GM12878 (cell line): ENCODE data around the gene TMEM144. TPM values are rescaled to one million over a fixed set of nuclear protein-coding genes. Genes with fewer than 3 reads are reported as not detected.

Experiments used
- ATAC-seq: fragments of 200-7000 bp; cut with Tn5 transposase; 3 replicates; pipeline ENCODE4 v1.9.1; 2020; ENCODE audit warnings: mild to moderate bottlenecking, moderate library complexity
- BruUV-seq: library from RNA; stranded (reverse); fragments of 400-500 nt; replicated peaks from 2 replicates; lab custom pipeline; 2021; lab: Mats Ljungman, UMichigan
- CTCF ChIA-PET: fragments of 300-600 bp; sonication (Branson Sonifier 250); formaldehyde crosslinking; extraction: SDS; loops from one replicate; lab custom pipeline; 2021; ENCODE audit warnings: inconsistent platforms; lab: Yijun Ruan, JAX
- POLR2A ChIA-PET: fragments of 350-600 bp; formaldehyde crosslinking; extraction: SDS; loops from one replicate; lab custom pipeline; 2021; ENCODE audit warnings: inconsistent platforms; lab: Charles Lee
- RAD21 ChIA-PET: fragments of 300-600 bp; sonication (Branson Sonifier 250); formaldehyde crosslinking; loops from one replicate; lab custom pipeline; 2023; ENCODE audit warnings: antibody characterized with exemption; ENCODE audit not compliant: unreplicated experiment; lab: Charles Lee
- SMC1A ChIA-PET: fragments of 300-600 bp; sonication (Branson Sonifier 250); formaldehyde crosslinking; loops from one replicate; lab custom pipeline; 2023; ENCODE audit not compliant: unreplicated experiment, uncharacterized antibody; lab: Charles Lee
- DNase-seq: peaks from one replicate; pipeline ENCODE4 v3.0.0-alpha.2; 2011; ENCODE audit warnings: low read depth, low spot score
- FAIRE-seq: peaks from 3 replicates; lab custom pipeline; 2011; peaks lifted over from hg19 to GRCh38; lab: Jason Lieb, UNC
- H2AFZ ChIP-seq: 2 replicates; pipeline ENCODE4 v1.6.0; 2011; ENCODE audit warnings: low read depth, low read length, control low read depth; ENCODE audit not compliant: control insufficient read depth
- H3K27ac ChIP-seq: 2 replicates; pipeline ENCODE4 v1.5.1; 2011; ENCODE audit warnings: control low read depth; ENCODE audit not compliant: control insufficient read depth, insufficient read depth
- H3K27me3 ChIP-seq, 2 experiments: replicated peaks in 1 of 2; 2 replicates each; pipeline versions ENCODE4 v1.6.0 to v1.6.1; 2011; ENCODE audit warnings: low read length in 1 of 2; ENCODE audit not compliant: control insufficient read depth in 2 of 2, insufficient read depth in 2 of 2
- H3K36me3 ChIP-seq, 2 experiments: 2 replicates each; pipeline ENCODE4 v1.5.1; 2011; ENCODE audit warnings: low read length in 1 of 2; ENCODE audit not compliant: control insufficient read depth in 2 of 2, insufficient read depth in 2 of 2
- H3K4me1 ChIP-seq: 2 replicates; pipeline ENCODE4 v1.6.1; 2011; ENCODE audit warnings: mild to moderate bottlenecking, low read length, moderate library complexity, mixed read lengths; ENCODE audit not compliant: control insufficient read depth, insufficient read depth
- H3K4me2 ChIP-seq: 2 replicates; pipeline ENCODE4 v1.6.0; 2011; ENCODE audit warnings: control low read depth; ENCODE audit not compliant: control insufficient read depth, insufficient read depth
- H3K4me3 ChIP-seq: fragments of 200-600 bp; sonication (generic); 2 replicates; pipeline ENCODE4 v1.5.1; 2016
- H3K79me2 ChIP-seq: 2 replicates; pipeline ENCODE4 v1.6.0; 2011; ENCODE audit warnings: low read length; ENCODE audit not compliant: control insufficient read depth, insufficient read depth
- H3K9ac ChIP-seq: 2 replicates; pipeline ENCODE4 v1.8.0; 2011; ENCODE audit warnings: low read length, control low read depth, mixed read lengths; ENCODE audit not compliant: control insufficient read depth, insufficient read depth
- H3K9me3 ChIP-seq: replicated peaks from 3 replicates; pipeline ENCODE4 v1.5.1; 2011; ENCODE audit warnings: mild to moderate bottlenecking, low read length; ENCODE audit not compliant: control insufficient read depth, insufficient read depth
- H4K20me1 ChIP-seq: 2 replicates; pipeline ENCODE4 v1.6.0; 2011; ENCODE audit not compliant: control insufficient read depth, insufficient read depth
- BHLHE40 ChIP-seq, 2 experiments: fragments of 450-650 bp in 1 of 2; IDR thresholded peaks; 2 replicates each; pipeline ENCODE4 v1.6.1; 2011 to 2017; ENCODE audit warnings: low read depth in 2 of 2, borderline replicate concordance in 1 of 2, improper control_type of control experiment in 1 of 2, low read length in 1 of 2, mild to moderate bottlenecking in 1 of 2
- CBFB ChIP-seq: IDR thresholded peaks from 2 replicates; pipeline ENCODE4 v1.6.1; 2016; ENCODE audit warnings: antibody characterized with exemption, low read depth
- E2F4 ChIP-seq: IDR thresholded peaks from 2 replicates; pipeline ENCODE4 v1.6.1; 2012; ENCODE audit warnings: low read depth, low read length, improper control_type of control experiment
- E2F8 ChIP-seq: fragments of 450-650 bp; IDR thresholded peaks from 2 replicates; pipeline ENCODE4 v1.6.1; 2018; ENCODE audit warnings: mild to moderate bottlenecking, low read depth, moderate library complexity; ENCODE audit not compliant: partially characterized antibody
- HDAC2 ChIP-seq: fragments of 200-600 bp; sonication (generic); IDR thresholded peaks from 2 replicates; pipeline ENCODE4 v1.6.1; 2017
- KDM1A ChIP-seq: fragments of 200-600 bp; sonication (generic); IDR thresholded peaks from 2 replicates; pipeline ENCODE4 v1.6.1; 2016; ENCODE audit warnings: borderline replicate concordance
- POLR2AphosphoS2 ChIP-seq: IDR thresholded peaks from 2 replicates; pipeline ENCODE4 v1.6.1; 2011; ENCODE audit warnings: low read depth, mild to moderate bottlenecking, low read length, improper control_type of control experiment, moderate library complexity
- REST ChIP-seq: IDR thresholded peaks from 2 replicates; pipeline ENCODE4 v1.6.1; 2012; ENCODE audit warnings: mild to moderate bottlenecking, low read depth, low read length
- TAF1 ChIP-seq: IDR thresholded peaks from 2 replicates; pipeline ENCODE4 v1.6.1; 2011; ENCODE audit warnings: mild to moderate bottlenecking, low read depth, low read length, borderline replicate concordance
- WGBS: methylation state at CpG from one replicate; pipeline ENCODE4 v1.1.6; 2016; ENCODE audit warnings: low lambda C conversion rate; ENCODE audit not compliant: insufficient replicate concordance, insufficient coverage; ENCODE audit errors: missing lambda C conversion rate; 5-methylcytosine and 5-hydroxymethylcytosine counted together
- in situ Hi-C: fragments of 300-500 bp; cut with MboI; formaldehyde crosslinking; loops from 9 replicates; pipeline ENCODE4 v1.14.3; 2018; ENCODE audit warnings: mixed read lengths
- intact Hi-C: fragments of 100-400 bp; cut with micrococcal nuclease; formaldehyde crosslinking; loops from one replicate; pipeline ENCODE4 v1.14.2; 2022; ENCODE audit not compliant: unreplicated experiment
- polyA plus RNA-seq, 11 experiments: library from polyadenylated mRNA; depleted of rRNA in 4 of 11; unstranded in 6 of 11; stranded (reverse) in 5 of 11; fragments of >200 nt; fragmentation: Nextera tagmentation in 4 of 11; fragmentation: Illumina TruSeq in 1 of 11; extraction: Ambion mirVana in 4 of 11; extraction: Trizol in 1 of 11; gene quantifications; 1 replicate in 1 of 11; 2 replicates in 10 of 11; pipeline versions ENCODE4 v1.2.1 to v1.2.3, GENCODE V29; 2011 to 2016; ENCODE audit warnings: inconsistent platforms in 2 of 11, missing spikeins in 2 of 11, low read depth in 1 of 11
- total RNA-seq, 4 experiments: library from RNA; depleted of rRNA in 3 of 4; stranded (reverse); fragments of >200 nt in 3 of 4; fragmentation: Illumina TruSeq in 1 of 4; extraction: Trizol in 1 of 4; gene quantifications; 2 replicates each; pipeline versions ENCODE4 v1.2.1 to v1.2.3, GENCODE V29; 2013 to 2021

Gene TMEM144
- total and polyA plus RNA-seq, 10 of the 15 experiments (the other 5 are each of a cell fraction or from before 2014, with no cell fraction given): 0.08 to 1.8 (median 1.4) TPM

GRCh38 chr4:158200214-158200613 lies 10.1 kb upstream of the TMEM144 start:
- Histone ChIP-seq H3K4me3 (no peak overlapping the region), H3K9me3 (no peaks in the 10 kb centered on the region), H3K27me3 (no peaks in the 10 kb centered on the region), H3K4me2 (no peak overlapping the region), H3K36me3 (no peaks in the 10 kb centered on the region), H3K79me2 (no peaks in the 10 kb centered on the region), H3K4me1 (no peaks in the 10 kb centered on the region), H2AFZ (no peak overlapping the region), H3K27ac (no peak overlapping the region), H3K9ac (no peak overlapping the region), H4K20me1 (no peaks in the 10 kb centered on the region)
- intact Hi-C loops: no loop called here
- RAD21 ChIA-PET: no interaction called here
- TF ChIP-seq HDAC2 (no peak), E2F4 (no peak), KDM1A (no peak), TAF1 (no peak)
- WGBS: 22% methylated on average over 3 of the region's 3 CpGs
- BruUV-seq: no TSS peak
- in situ Hi-C loops: no loop called here
- no peak for FAIRE-seq
- POLR2A ChIA-PET: interaction anchor here (0.6 kb wide), 1 partner anchor 443 kb away, joined by 4 read pairs; no protein-coding TSS in a partner anchor
- CTCF ChIA-PET: no interaction called here
- no peak for DNase-seq
- SMC1A ChIA-PET: no interaction called here
- no peak for ATAC-seq

GRCh38 chr4:158201322-158201721 lies 9.0 kb upstream of the TMEM144 start:
- RAD21 ChIA-PET: no interaction called here
- ATAC-seq: no peak

More at GRCh38 chr4:158201322-158201721, 9.0 kb upstream of the TMEM144 start:
- H3K9me3 ChIP-seq: no peaks in the 10 kb centered on the region
- no TSS peak for BruUV-seq
- SMC1A ChIA-PET: no interaction called here
- CTCF ChIA-PET: no interaction called here
- H2AFZ ChIP-seq: no peak overlapping the region
- 39% methylated on average over 4 of the region's 4 CpGs for WGBS
- no peaks in the 10 kb centered on the region for H4K20me1 ChIP-seq
- no peak for DNase-seq
- no peaks in the 10 kb centered on the region for H3K36me3 ChIP-seq
- intact Hi-C loops (no loop called here), in situ Hi-C loops (no loop called here)
- POLR2A ChIA-PET: no interaction called here
- H3K4me1 ChIP-seq: no peaks in the 10 kb centered on the region
- no peaks in the 10 kb centered on the region for H3K27me3 ChIP-seq
- no peaks in the 10 kb centered on the region for H3K79me2 ChIP-seq
- no peak overlapping the region for H3K9ac ChIP-seq
- H3K4me3 ChIP-seq: no peak overlapping the region
- no peak for TF ChIP-seq REST
- TF ChIP-seq POLR2AphosphoS2: no peak
- TF ChIP-seq CBFB: no peak
- TF ChIP-seq BHLHE40 (IDR thresholded peaks at IDR 0.05; ENCODE audit: borderline replicate concordance in 1 of 2, low read depth in 2 of 2, low read length in 1 of 2): peak in 1 of 2 experiments; percentile 34; a peak in 2 of 4 replicates
- no peak for TF ChIP-seq E2F8
- H3K27ac ChIP-seq: no peak overlapping the region
- no peak for FAIRE-seq
- H3K4me2 ChIP-seq: no peak overlapping the region
